GM12801 (cell line): ENCODE results near the gene ACD.

Experiments used
- TF ChIP-seq, protein P1 (sequence below): IDR thresholded peaks from one replicate; pipeline ENCODE4 v1.5.1; 2011; ENCODE audit warnings: control low read depth; ENCODE audit not compliant: insufficient read length; ENCODE audit errors: extremely low read depth

The ACD gene

DNA sequence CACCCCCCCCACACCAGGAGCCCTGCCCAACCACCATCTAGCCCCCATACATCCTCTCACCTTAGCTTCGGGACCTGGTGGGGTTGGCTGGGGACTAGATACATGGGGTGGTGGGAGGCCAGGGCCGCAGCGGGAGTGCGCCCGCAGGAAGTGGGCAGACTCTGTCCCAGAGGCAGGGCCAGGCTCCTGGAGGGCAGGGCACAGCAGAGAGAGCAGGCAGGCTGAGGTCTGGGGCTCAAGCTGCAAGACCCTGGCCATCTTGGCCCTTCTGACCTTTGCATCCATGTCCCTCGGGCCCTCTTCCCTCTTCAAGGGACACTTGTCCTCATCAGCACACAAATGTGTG lies 3.8 kb upstream of the ACD start:
- TF ChIP-seq, protein P1, sequence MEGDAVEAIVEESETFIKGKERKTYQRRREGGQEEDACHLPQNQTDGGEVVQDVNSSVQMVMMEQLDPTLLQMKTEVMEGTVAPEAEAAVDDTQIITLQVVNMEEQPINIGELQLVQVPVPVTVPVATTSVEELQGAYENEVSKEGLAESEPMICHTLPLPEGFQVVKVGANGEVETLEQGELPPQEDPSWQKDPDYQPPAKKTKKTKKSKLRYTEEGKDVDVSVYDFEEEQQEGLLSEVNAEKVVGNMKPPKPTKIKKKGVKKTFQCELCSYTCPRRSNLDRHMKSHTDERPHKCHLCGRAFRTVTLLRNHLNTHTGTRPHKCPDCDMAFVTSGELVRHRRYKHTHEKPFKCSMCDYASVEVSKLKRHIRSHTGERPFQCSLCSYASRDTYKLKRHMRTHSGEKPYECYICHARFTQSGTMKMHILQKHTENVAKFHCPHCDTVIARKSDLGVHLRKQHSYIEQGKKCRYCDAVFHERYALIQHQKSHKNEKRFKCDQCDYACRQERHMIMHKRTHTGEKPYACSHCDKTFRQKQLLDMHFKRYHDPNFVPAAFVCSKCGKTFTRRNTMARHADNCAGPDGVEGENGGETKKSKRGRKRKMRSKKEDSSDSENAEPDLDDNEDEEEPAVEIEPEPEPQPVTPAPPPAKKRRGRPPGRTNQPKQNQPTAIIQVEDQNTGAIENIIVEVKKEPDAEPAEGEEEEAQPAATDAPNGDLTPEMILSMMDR = no peak

DNA sequence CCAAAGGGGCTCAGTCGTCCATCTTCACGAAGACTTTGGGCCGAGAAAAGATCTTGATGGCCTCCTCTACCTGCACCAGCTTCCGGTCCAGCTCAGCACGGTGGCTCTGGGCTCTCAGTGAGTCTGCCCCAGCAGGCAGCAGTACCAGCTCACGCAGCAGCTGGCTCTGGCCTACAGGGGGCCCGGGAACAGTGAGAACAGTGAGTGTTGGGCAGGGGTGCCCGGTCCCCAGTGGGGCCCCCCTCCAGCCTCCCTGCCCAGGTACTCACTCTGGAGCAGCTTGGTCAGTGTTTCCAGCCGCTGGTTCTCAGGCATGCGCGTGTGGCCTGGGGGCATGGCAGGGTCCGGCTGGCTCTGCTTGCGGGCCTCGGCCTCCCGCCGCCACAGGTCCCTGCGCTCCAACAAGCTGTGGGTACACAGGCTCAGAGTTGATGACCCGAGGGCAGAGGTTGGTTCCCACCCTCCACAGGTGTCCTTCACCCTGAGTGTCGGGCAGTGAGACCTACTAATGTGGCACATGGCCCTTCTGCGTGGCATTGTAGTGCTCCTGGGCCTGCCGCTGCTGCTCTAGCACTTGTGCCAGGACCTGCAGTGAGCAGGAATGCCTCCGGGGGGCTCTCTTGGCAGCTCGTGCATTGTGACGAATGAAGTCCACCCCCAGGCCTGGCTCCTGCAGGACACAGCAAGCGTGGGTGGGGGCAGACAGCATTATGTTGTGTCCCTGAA lies 3.3 kb upstream of the ACD start:
- TF ChIP-seq, protein P1 = no peak

DNA sequence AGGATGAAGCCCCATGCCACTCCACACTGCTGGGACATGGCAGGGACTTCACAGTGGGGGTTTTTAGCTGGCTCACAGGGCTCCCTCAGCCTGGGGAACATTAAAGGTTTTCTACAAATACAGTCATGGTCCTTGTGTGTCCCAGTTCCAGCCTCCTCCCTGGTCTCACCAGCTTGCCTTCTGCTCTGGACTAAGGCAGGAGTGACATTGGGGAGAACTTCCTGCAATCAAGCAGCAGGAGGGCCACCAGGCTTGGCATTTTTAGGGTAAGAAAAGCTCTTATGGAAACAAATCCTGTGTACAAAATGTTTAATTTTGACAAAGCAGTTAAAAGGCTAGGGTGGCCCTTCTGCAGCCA lies 2.6 kb upstream of the ACD start:
- TF ChIP-seq, protein P1 = no peak

DNA sequence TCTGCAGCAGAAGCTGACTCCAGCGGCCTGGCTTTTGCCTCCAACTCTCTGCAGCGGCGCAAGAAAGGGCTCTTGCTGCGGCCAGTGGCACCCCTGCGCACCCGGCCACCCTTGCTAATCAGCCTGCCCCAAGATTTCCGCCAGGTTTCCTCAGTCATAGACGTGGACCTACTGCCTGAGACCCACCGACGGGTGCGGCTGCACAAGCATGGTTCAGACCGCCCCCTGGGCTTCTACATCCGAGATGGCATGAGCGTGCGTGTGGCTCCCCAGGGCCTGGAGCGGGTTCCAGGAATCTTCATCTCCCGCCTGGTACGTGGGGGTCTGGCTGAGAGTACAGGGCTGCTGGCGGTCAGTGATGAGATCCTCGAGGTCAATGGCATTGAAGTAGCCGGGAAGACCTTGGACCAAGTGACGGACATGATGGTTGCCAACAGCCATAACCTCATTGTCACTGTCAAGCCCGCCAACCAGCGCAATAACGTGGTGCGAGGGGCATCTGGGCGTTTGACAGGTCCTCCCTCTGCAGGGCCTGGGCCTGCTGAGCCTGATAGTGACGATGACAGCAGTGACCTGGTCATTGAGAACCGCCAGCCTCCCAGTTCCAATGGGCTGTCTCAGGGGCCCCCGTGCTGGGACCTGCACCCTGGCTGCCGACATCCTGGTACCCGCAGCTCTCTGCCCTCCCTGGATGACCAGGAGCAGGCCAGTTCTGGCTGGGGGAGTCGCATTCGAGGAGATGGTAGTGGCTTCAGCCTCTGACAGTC lies 2.0 kb upstream of the ACD start:
- TF ChIP-seq, protein P1 = no peak

DNA sequence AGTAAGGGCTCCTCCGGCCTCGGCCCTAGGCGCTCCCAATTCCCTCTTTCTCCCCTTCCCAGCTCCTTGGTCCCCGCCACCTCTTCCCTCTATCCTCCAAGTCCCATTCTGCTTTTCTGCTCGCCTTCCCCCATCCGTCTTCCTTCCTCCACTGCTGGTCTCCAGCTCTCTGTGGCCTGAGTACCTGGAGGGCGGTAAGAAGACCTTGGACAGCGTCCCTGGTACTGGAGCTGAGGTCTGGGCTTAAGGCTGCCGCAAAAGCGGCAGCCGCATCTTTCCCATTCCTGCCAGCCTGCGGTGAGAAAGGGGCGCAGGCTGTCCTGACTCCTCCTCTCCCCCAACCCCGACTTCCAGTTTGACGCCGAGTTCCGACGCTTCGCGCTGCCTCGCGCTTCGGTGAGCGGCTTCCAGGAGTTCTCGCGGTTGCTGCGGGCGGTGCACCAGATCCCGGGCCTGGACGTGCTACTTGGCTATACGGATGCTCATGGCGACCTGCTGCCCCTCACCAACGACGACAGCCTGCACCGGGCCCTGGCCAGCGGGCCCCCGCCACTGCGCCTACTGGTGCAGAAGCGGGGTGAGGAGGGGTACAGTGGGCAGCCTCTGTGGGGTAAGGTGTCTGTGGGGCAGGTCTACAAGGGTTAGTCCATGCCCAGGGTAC lies 1.2 kb upstream of the ACD start:
- TF ChIP-seq, protein P1 = no peak

DNA sequence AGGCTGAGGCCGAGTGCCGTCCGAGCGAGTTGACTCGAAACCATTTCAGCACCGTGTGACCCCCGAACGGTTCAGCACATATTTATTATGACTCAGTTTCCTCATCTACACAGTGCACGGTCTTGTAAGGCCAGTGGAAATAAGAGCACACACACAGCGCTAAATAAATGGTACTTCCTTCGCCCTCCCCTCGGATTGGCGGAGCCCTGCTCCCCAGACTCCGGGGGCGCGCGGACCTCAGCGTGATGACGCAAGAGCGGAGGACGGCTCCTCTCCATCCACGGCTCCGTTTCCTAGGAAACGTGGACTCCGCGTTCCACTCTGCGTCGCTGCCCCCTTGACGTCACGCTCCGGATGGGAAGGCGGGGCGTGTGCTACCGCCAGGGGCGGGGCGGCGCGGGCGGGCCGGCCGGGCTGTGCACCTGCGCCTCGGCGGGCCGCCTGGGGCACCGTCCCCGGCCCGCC lies 536 bp upstream of the ACD start, which contains the start of gene PARD6A:
Gene PARD6A, plus strand, starts transcription at position 397 of the 465 bp plus-strand sequence. CDS start 79 bp downstream, outside the sequence.
- TF ChIP-seq, protein P1 = no peak
